SH-SY5Y (cell line): Measurements from ENCODE around the gene KNTC1.

Experiments used
- GATA2 ChIP-seq: IDR thresholded peaks from 2 replicates; pipeline ENCODE4 v1.6.1; 2011; ENCODE audit warnings: mild to moderate bottlenecking, low read depth, low read length
- GATA3 ChIP-seq: IDR thresholded peaks from 2 replicates; pipeline ENCODE4 v1.6.1; 2011; ENCODE audit warnings: low read depth, mild to moderate bottlenecking, low read length, moderate library complexity

The KNTC1 gene

DNA sequence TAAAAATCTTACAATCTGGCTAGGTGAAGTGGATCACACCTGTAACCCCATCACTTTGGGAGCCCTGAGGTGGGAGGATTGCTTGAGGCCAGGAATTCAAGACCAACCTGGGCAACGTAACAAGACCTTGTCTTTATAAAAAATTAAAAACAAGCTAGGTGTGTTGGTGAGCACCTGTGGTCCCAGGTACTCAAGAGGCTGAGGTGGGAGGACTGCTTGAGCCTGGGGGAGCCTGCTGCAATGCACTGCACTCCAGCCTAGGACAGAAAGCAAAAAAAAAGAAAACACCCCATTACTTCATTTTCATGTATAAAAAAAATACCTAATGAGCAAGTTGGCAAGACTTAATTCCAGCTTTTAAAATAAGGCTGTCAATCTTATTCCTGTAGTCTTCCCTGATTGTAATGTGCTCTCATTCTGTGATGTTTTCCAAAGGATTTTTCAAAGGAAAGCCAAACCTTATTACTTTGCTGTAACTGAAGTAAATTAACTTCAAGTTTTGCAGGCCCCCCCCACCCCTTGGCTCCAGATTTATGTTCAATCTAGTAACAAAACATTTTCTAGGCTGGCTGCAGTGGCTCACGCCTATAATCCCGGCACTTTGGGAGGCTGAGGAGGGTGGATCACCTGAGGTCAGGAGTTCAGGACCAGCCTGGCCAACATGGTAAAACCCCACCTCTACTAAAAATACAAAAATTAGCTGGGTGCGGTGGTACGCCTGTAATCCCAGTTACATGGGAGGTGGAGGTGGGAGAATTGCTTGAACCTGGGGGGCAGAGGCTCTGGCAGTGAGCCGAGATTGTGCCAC is 23.1 kb upstream of the KNTC1 start:
- no peak for TF ChIP-seq GATA2

DNA sequence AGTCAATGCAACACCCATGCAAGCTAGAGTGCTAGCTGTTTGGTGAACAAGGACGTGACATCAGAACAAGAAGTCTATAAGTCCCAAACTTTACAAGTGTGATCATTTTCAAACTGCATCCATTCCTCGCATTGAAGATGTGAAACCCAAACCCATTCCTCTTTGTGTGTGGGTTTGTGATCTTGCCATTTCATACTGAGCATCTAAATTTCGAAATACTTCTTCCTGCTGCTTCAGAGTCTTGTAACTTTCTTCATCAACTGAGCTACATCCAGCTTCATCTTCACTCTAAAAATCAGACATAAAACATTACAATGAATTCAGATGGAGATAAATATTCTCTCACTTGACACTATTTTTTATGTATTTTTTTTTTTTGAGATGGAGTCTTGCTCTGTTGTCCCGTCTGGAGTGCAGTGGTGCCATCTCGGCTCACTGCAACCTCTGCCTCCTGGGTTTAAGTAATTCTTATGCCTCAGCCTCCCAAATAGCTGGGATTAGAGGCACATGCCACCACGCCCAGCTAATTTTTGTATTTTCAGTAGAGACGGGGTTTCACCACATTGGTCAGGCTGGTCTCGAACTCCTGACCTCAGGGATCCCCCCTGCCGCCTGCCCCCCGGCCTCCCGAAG is 21.5 kb upstream of the KNTC1 start:
- TF ChIP-seq GATA2, result no peak
- TF ChIP-seq GATA3, result no peak

DNA sequence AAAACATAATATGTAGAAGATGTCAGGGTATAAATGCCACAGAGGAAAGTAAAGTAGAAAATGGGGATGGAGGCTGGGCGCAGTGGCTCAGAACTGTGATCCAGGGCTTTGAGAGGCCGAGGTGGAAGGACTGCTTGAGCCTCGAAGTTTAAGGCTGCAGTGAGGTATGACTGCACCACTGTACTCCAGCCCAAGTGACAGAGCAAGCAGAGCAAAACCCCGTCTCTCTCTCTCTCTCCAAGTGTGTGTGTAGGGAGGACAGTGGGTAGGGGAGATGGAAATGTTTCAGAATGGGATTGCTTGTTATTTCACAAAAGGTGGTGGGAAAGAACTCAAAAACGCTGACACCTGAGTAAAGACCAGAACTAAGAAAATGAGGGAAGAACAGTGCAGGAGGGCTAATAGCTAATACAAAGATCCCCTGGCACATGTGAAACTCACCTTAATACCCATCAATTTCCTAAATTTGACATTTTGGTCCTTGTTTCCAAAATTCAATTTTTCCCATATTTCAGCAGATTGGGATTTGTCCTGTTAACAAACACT is 20.6 kb upstream of the KNTC1 start:
- TF ChIP-seq GATA3, result no peak
- TF ChIP-seq GATA2, result no peak

DNA sequence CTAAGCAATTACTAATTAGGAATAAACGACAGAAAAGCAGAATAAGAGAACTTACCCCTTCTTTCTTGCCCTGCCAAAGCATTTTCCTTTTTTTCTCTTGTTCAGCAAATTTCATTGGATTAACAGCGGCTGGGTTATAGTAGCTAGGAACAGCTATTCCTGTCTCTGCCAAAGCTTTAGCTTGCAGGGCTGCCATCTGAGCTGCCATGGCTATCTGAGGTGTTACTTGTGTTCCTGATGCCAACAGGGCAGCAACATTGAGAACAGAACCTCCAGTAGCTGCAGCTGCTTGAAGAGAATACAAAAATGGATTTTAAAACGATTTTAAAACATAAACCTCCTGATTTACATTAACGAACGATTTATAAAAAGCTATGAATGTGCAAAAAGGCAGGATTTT is 18.9 kb upstream of the KNTC1 start:
- TF ChIP-seq GATA2 (no peak), GATA3 (no peak)

DNA sequence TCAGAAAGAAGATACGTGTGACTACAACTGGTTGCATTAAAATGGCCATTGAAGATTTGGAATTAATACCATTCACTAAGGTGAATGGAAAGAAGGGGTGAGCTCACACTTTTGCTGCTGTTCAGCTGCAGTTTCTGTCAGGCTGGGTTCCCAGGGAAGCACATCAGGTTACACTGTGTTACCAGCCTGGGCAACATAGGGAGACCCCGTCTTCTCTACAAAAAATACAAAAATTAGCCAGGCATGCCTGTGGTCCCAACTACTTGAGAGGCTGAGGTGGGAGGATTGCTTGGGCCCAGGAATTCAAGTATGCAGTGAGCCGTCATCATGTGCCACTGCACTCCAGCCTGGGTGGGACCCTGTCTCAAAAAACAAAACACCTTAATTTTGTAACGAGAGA is 13.4 kb upstream of the KNTC1 start:
- TF ChIP-seq GATA3 (no peak), GATA2 (no peak)

DNA sequence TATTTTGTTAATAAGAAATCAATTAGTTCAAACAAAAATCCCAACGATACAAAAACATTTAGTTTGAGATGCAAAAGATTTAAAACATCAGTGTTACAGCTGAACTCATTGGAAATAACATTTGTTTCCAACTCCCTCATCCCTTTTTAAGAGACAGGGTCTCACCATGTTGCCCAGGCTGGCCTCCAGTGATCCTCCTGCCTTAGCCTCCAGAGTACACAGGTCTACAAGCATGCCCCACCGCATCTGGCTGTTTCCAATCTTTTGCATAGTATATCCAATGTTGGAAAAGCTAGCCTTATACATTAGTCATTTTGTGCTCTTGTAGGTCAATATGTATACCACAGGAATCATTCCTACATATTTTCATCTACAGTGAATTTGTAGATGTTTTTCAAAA is 11.8 kb upstream of the KNTC1 start:
- no peak for TF ChIP-seq GATA2
- TF ChIP-seq GATA3, result no peak

DNA sequence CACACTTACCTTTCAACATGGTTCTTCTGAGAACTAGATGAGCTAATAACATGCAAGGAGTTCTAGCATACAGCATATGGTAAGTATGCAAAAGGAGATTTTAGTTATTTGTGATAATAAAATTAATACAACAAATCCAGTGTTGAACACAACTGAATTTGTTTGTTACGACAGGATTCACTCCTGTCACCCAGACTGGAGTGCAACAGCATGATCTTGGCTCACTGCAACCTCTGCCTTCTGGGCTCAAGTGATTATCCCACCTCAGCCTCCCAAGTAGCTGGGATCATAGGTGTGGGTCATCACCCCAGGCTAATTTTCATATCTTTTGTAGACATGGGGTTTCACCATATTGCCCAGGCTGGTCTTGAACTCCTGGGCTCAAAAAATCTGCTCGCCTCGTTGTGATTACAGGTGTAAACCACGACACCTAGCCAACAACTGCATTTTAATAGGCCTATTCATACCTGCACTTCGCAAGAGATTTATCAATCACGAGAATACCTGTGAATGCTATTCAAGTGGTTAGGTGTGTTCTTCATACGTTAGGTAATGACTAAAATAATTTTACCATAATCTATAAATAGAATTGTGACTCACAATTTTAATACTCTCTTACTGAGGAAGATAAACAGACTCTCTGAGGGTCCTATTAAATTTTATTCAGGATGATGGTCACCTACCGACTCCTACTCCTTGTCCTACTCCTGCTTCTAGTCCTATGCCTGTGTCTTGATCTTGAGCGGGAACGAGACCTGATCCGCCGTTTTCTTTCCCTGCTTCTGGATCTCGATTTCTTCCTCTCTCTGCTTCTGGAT is 10.3 kb upstream of the KNTC1 start:
- no peak for TF ChIP-seq GATA3
- TF ChIP-seq GATA2, result no peak

DNA sequence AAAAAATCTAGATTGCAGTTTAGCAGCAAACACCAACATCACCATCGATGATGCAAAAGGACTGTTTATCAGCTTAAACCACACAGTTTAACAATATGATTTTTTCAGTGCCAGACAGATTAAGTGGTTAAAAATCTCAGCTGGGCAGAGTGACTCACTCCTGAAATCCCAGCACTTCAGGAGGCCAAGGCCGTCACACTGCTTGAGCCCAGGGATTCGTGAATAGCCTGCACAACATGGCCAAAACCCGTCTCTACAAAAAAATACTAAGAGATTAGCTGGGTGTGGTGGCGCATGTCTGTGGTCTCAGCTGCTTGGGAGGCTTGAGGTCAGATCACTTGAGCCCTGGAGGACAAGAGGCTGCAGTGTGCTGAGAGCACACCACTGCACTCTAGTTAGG is 9.2 kb upstream of the KNTC1 start:
- no peak for TF ChIP-seq GATA3
- TF ChIP-seq GATA2, result no peak

DNA sequence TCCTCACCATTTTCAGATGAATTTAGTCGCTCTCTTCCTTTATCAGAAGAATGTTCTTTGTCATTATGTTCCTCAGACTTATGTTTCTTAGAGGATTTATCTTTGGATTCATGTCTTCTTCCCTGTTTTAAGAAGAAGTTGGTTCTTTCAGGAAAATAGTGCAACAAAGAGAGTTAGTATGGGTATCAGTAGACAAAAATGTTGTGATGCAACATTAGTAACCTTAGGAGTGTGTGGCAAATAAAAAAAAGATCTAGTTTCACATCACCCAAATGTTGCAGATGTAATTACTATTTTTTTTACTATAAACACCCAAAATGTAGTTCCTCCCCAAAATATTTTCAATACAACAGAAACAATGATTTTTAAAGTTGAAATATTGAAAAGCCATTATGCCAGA is 8.1 kb upstream of the KNTC1 start:
- no peak for TF ChIP-seq GATA3
- TF ChIP-seq GATA2, result no peak

DNA sequence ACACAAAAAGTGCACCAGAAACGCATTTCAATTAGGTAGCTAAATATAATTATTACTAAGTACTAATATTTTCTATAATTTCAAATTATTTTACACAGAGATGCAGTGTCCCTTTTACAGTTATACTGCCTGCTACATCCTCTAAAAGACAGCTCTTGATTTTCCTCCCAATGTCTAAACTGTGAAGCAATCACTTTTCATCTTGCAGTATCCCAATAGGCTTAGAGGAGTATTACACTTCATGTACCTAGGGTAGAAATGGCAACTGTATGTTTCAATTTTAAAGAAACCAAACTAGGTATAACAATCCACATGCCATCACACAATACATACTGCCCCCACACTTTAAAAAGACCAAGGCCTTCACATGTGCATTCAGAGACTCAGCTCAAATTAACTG is 7.6 kb upstream of the KNTC1 start:
- TF ChIP-seq GATA2 (no peak), GATA3 (no peak)

DNA sequence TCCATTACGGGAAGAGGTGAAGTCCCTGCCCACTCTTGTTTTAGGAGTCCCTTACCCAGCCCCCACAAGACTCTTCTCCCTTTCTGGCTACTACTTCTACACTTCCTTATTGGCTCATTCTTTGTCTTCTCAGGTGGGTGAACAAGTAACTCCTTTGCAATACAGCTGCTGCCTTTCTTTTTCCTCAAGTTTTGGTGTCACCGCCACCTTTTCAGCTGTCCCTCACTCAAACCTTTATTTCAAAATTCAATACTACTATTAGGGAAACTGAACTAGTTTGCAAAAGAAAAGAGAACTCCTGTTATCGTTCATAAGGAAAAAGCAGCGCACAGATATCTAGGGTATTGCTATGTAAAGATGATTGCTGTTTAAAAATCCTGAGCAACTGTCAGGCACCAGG is 6.4 kb upstream of the KNTC1 start:
- no peak for TF ChIP-seq GATA3
- no peak for TF ChIP-seq GATA2

DNA sequence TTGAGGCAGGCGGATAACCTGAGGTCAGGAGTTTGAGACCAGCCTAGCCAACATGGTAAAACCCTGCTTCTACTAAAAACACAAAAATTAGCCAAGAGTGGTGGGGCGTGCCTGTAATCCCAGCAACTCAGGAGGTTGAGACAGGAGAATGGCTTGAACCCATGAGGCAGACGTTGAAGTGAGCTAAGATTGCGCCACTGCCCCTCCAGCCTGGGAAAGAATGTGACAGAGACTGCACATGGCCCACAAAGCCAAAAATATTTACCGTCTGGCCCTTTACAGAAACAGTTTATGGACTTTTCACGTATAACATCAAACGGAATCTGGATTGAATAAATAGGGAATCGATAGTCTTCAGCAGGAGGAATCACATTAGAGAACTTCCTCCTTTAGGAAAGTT is 3.8 kb upstream of the KNTC1 start:
- TF ChIP-seq GATA2 (no peak), GATA3 (no peak)

DNA sequence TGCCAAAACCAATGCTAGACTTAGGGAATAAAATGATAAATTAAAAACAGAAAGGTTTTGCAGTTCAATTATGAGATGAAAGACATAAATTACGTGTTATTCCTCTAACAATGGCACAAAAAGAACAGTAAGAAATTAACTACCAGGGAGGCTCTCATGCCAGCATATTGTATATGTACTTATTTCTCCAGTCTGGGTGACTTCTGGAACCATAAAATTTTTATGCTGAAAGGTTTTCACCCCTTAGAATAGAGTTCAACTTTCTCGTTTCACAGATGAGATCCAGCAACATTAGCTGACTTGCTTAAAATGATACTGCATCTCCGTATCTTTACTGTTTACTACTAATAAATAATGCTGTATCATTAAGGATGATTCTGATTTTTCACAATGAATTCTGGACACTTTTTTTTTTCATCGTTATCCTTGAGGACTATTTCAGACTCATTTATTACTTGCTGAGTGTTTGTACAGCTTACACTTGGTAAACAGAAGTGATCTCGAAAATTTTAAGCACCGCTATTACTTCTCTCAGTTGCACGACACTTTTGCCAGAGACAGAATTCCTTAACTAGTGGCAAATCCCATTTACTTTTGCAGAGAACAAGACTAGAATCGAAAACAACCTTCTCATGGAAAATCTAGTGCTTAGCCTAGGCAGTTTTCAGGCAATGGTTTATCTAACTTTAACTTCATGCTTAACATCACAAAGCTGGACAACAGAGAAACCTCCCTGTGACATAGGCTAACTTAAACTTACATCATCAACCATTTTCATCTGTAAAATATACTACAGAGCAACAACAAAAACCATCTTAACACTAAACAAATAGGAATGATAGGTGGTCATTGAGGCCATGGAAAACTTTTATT is 3.0 kb upstream of the KNTC1 start:
- no peak for TF ChIP-seq GATA3
- no peak for TF ChIP-seq GATA2
